A673 (cell line): ENCODE results near the gene HNRNPUL2. TPM values are rescaled to one million over a fixed set of nuclear protein-coding genes. Genes with fewer than 3 reads are reported as not detected.
A peak's percentile ranks its signal among the peaks of the same experiment; 100 is the strongest.

ENCODE experiments used
- BruUV-seq: library from RNA; stranded (reverse); fragments of 400-500 nt; replicated peaks from 2 replicates; lab custom pipeline; 2021; lab: Mats Ljungman, UMichigan
- CTCF ChIA-PET: fragments of 300-600 bp; sonication (Branson Sonifier 250); formaldehyde crosslinking; loops from one replicate; lab custom pipeline; 2022; ENCODE audit warnings: antibody characterized with exemption; lab: Charles Lee
- POLR2A ChIA-PET: fragments of 300-600 bp; sonication (Branson Sonifier 250); formaldehyde crosslinking; loops from one replicate; lab custom pipeline; 2022; ENCODE audit warnings: antibody characterized with exemption; ENCODE audit not compliant: low non-redundant PET; lab: Charles Lee
- DNase-seq: peaks from one replicate; pipeline ENCODE4 v3.0.0-alpha.2; 2015; ENCODE audit warnings: low spot score
- H3K27ac ChIP-seq: fragments of 200-600 bp; sonication (generic); 2 replicates; pipeline ENCODE4 v1.5.1; 2016; ENCODE audit warnings: mixed run types, low read depth, mild to moderate bottlenecking, mixed read lengths, antibody characterized with exemption, low read length; ENCODE audit not compliant: poor library complexity, severe bottlenecking
- H3K27me3 ChIP-seq: fragments of 200-600 bp; sonication (generic); replicated peaks from 2 replicates; pipeline ENCODE4 v1.6.1; 2017; ENCODE audit warnings: mixed run types, low read depth, mild to moderate bottlenecking, mixed read lengths, antibody characterized with exemption, low read length; ENCODE audit not compliant: insufficient read depth, poor library complexity
- H3K36me3 ChIP-seq: fragments of 200-600 bp; sonication (generic); 2 replicates; pipeline ENCODE4 v1.6.1; 2016; ENCODE audit warnings: mixed run types, mild to moderate bottlenecking, mixed read lengths, antibody characterized with exemption, low read length; ENCODE audit not compliant: insufficient read depth, poor library complexity, severe bottlenecking
- H3K4me1 ChIP-seq: fragments of 200-600 bp; sonication (generic); 2 replicates; pipeline ENCODE4 v1.6.1; 2017; ENCODE audit warnings: mixed run types, mild to moderate bottlenecking, mixed read lengths, antibody characterized with exemption, low read length; ENCODE audit not compliant: insufficient read depth, poor library complexity, severe bottlenecking
- H3K4me3 ChIP-seq: fragments of 200-600 bp; sonication (generic); 2 replicates; pipeline ENCODE4 v1.5.1; 2016; ENCODE audit warnings: low read depth, mixed run types, mild to moderate bottlenecking, mixed read lengths, low read length; ENCODE audit not compliant: poor library complexity, severe bottlenecking
- H3K9me3 ChIP-seq: fragments of 200-600 bp; sonication (generic); 2 replicates; pipeline ENCODE4 v1.6.1; 2016; ENCODE audit warnings: mixed run types, low read depth, mild to moderate bottlenecking, mixed read lengths, antibody characterized with exemption, low read length; ENCODE audit not compliant: poor library complexity, severe bottlenecking
- EZH2 ChIP-seq: fragments of 200-600 bp; sonication (generic); IDR thresholded peaks from 2 replicates; pipeline ENCODE4 v1.6.1; 2017; ENCODE audit warnings: borderline replicate concordance, low read depth, mild to moderate bottlenecking, mixed read lengths, antibody characterized with exemption, low read length; ENCODE audit not compliant: poor library complexity, severe bottlenecking
- intact Hi-C: fragments of 100-400 bp; cut with micrococcal nuclease; formaldehyde crosslinking; loops from one replicate; pipeline ENCODE4 v1.10.0; 2022; ENCODE audit not compliant: unreplicated experiment
- total RNA-seq: library from RNA; stranded (reverse); gene quantifications from 2 replicates; pipeline ENCODE4 v1.2.3, GENCODE V29; 2021
- TF ChIP-seq, protein P1 (sequence below): fragments of 300-800, 200-600 bp; sonication (generic); conservative IDR thresholded peaks from 2 replicates; pipeline ENCODE4 v1.5.1; 2017; ENCODE audit warnings: low read depth, mild to moderate bottlenecking, antibody characterized with exemption, low read length, moderate library complexity, mixed read lengths

HNRNPUL2 gene
- total RNA-seq, 1 experiment from 2014 or later, result 104 TPM

- POLR2A ChIA-PET, result interaction anchor here (0.6 to 1.2 kb wide), 4 partner anchors 9 to 138 kb away, joined by 3 to 8 read pairs (median 4); partner anchors contain the start of genes C11orf98, CSKMT and UQCC3
- peak overlapping the region; percentile 48 for H3K27ac ChIP-seq
- no TSS peak for BruUV-seq
- intact Hi-C loops, result no loop called here
- no peaks in the 10 kb centered on the region for H3K9me3 ChIP-seq
- peak; percentile 89 for DNase-seq
- no peaks in the 10 kb centered on the region for H3K27me3 ChIP-seq
- peaks cover 23% of the 10 kb centered on the region for H3K4me1 ChIP-seq
- CTCF ChIA-PET, result interaction anchor here (0.6 to 1.5 kb wide), 3 partner anchors 14 to 888 kb away, joined by 3 to 14 read pairs (median 11); partner anchors contain the start of gene FEN1
- TF ChIP-seq, protein P1, sequence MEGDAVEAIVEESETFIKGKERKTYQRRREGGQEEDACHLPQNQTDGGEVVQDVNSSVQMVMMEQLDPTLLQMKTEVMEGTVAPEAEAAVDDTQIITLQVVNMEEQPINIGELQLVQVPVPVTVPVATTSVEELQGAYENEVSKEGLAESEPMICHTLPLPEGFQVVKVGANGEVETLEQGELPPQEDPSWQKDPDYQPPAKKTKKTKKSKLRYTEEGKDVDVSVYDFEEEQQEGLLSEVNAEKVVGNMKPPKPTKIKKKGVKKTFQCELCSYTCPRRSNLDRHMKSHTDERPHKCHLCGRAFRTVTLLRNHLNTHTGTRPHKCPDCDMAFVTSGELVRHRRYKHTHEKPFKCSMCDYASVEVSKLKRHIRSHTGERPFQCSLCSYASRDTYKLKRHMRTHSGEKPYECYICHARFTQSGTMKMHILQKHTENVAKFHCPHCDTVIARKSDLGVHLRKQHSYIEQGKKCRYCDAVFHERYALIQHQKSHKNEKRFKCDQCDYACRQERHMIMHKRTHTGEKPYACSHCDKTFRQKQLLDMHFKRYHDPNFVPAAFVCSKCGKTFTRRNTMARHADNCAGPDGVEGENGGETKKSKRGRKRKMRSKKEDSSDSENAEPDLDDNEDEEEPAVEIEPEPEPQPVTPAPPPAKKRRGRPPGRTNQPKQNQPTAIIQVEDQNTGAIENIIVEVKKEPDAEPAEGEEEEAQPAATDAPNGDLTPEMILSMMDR, result peak; percentile 66
- TF ChIP-seq EZH2, result no peak
- no peak overlapping the region for H3K4me3 ChIP-seq
- H3K36me3 ChIP-seq, result peaks cover 16% of the 10 kb centered on the region
Measured at GRCh38 chr11:62680825-62681240, 46.4 kb downstream of the HNRNPUL2 start.

GRCh38 chr11:62678770-62679696, 48.2 kb downstream of the HNRNPUL2 start, which contains the start of gene UBXN1:
TSS of gene UBXN1 (minus strand) at chr11:62679073. CDS start at chr11:62678923, 150 bp downstream.
- BruUV-seq, result TSS peak; percentile 84
- ChIA-PET CTCF (no interaction called here), POLR2A (no interaction called here)
- Histone ChIP-seq H3K4me1 (peaks cover 23% of the 10 kb centered on the region), H3K27ac (peak within 1 kb of the TSS; percentile 84), H3K27me3 (no peaks in the 10 kb centered on the region), H3K9me3 (no peaks in the 10 kb centered on the region), H3K4me3 (peak within 1 kb of the TSS; percentile 85), H3K36me3 (peaks cover 26% of the 10 kb centered on the region)
- intact Hi-C loops, result loop anchor here (1.0 kb wide), 1 partner anchor 14 kb away; the partner anchor contains the start of genes C11orf98 and CSKMT
- DNase-seq, result peak; percentile 98
- TF ChIP-seq, protein P1, result no peak

DNA sequence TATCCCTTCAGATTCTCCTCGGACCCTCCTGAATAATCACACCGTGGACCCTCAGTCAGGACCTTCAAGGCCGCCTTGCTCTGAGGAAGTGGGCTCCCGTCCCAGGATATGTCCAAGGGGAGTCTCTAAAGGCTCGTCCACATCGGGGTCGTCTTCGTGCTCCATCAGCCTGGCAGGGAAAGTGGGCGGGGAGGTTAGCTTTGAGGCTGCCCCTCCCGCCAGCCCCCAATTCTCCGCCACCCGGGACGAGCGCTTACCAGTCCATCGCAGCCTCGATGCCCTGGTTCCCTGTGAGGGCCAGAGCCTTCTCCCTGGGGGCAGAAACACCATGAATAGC, 48.9 kb downstream of the HNRNPUL2 start:
- Histone ChIP-seq H3K9me3 (no peaks in the 10 kb centered on the region), H3K4me1 (peaks cover 25% of the 10 kb centered on the region), H3K27ac (peak overlapping the region; percentile 84), H3K36me3 (peaks cover 32% of the 10 kb centered on the region), H3K27me3 (no peaks in the 10 kb centered on the region), H3K4me3 (peak overlapping the region; percentile 85)
- intact Hi-C loops, result no loop called here
- POLR2A ChIA-PET, result no interaction called here
- CTCF ChIA-PET, result no interaction called here
- BruUV-seq, result no TSS peak
- no peak for TF ChIP-seq EZH2
- TF ChIP-seq, protein P1, result no peak
- DNase-seq, result no peak
